ENCODE results near the gene ELAVL4. TPM values are rescaled to one million over a fixed set of nuclear protein-coding genes. Genes with fewer than 3 reads are reported as not detected.
A peak's percentile ranks its signal among the peaks of the same experiment; 100 is the strongest.

ELAVL4 gene
- total RNA-seq, 1 experiment from 2014 or later, result not detected

DNA sequence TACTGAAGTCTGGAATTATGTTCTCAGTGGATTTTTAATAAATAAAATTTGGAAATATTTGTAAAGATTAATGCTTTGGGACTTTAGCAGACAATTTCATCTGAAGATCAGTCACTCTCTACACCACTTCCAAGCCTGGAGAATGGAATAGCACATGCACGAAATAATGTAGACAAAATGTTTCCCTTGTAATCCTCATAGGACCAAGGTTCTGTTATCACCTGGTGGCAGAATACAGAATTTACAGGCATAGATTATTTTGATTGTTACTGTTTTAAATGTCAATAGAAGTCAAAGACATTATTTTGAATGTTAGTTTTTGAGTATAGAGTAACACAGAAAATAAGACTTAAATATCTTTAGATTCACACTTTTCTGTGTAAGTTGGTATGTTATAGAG is 9.1 kb upstream of the ELAVL4 start:
- BruUV-seq (replicated peaks), result no TSS peak
- TF ChIP-seq, protein P1, sequence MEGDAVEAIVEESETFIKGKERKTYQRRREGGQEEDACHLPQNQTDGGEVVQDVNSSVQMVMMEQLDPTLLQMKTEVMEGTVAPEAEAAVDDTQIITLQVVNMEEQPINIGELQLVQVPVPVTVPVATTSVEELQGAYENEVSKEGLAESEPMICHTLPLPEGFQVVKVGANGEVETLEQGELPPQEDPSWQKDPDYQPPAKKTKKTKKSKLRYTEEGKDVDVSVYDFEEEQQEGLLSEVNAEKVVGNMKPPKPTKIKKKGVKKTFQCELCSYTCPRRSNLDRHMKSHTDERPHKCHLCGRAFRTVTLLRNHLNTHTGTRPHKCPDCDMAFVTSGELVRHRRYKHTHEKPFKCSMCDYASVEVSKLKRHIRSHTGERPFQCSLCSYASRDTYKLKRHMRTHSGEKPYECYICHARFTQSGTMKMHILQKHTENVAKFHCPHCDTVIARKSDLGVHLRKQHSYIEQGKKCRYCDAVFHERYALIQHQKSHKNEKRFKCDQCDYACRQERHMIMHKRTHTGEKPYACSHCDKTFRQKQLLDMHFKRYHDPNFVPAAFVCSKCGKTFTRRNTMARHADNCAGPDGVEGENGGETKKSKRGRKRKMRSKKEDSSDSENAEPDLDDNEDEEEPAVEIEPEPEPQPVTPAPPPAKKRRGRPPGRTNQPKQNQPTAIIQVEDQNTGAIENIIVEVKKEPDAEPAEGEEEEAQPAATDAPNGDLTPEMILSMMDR (IDR thresholded peaks at IDR 0.05; ENCODE audit: unreplicated experiment), result no peak
- POLR2A ChIA-PET, result no interaction called here
- H3K36me3 Mint-ChIP-seq (ENCODE audit: insufficient read depth, unreplicated experiment), result no peaks in the 10 kb centered on the region
- intact Hi-C loops (cut with micrococcal nuclease), result no loop called here
- no peaks in the 10 kb centered on the region for H3K4me1 Mint-ChIP-seq (ENCODE audit: insufficient read depth, unreplicated experiment)
- H3K27ac Mint-ChIP-seq (ENCODE audit: low read depth, unreplicated experiment), result no peak overlapping the region
- H3K4me3 Mint-ChIP-seq (ENCODE audit: unreplicated experiment), result no peak overlapping the region
- no peak for DNase-seq (ENCODE audit: unreplicated experiment)
- CTCF ChIA-PET, result no interaction called here
- H3K9me3 Mint-ChIP-seq (ENCODE audit: unreplicated experiment), result no peaks in the 10 kb centered on the region
- H3K27me3 Mint-ChIP-seq (ENCODE audit: insufficient read depth, unreplicated experiment), result peaks cover 21% of the 10 kb centered on the region

DNA sequence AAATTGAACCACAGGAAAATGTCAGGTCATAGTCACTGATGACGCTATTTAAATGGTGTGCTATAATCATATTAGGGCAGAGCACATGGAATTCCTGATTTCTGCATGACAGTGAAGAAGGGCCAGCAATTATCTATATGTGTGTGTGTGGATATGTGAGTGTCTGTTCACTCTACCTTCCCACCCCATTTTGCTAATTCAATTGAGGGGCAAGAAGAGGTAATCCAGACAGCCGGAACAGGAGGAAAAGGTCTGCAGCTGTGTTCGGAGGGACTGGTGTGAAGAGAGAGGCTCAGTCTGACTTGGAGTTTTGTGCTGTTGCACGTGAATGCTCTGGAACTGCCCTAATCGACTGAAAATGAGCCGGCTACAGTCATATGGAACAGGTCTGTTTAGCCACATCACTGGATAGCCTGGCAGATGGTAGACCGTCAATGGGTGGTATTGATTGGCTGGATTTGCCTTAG is 5.1 kb upstream of the ELAVL4 start:
- TF ChIP-seq, protein P1 (IDR thresholded peaks at IDR 0.05; ENCODE audit: unreplicated experiment), result no peak
- no peaks in the 10 kb centered on the region for H3K36me3 Mint-ChIP-seq (ENCODE audit: insufficient read depth, unreplicated experiment)
- H3K27me3 Mint-ChIP-seq (ENCODE audit: insufficient read depth, unreplicated experiment), result peaks cover 49% of the 10 kb centered on the region
- ChIA-PET POLR2A (no interaction called here), CTCF (no interaction called here)
- H3K4me3 Mint-ChIP-seq (ENCODE audit: unreplicated experiment), result no peak overlapping the region
- no TSS peak for BruUV-seq (replicated peaks)
- H3K27ac Mint-ChIP-seq (ENCODE audit: low read depth, unreplicated experiment), result no peak overlapping the region
- H3K9me3 Mint-ChIP-seq (ENCODE audit: unreplicated experiment), result no peaks in the 10 kb centered on the region
- no peak for DNase-seq (ENCODE audit: unreplicated experiment)
- intact Hi-C loops (cut with micrococcal nuclease), result no loop called here
- no peaks in the 10 kb centered on the region for H3K4me1 Mint-ChIP-seq (ENCODE audit: insufficient read depth, unreplicated experiment)

DNA sequence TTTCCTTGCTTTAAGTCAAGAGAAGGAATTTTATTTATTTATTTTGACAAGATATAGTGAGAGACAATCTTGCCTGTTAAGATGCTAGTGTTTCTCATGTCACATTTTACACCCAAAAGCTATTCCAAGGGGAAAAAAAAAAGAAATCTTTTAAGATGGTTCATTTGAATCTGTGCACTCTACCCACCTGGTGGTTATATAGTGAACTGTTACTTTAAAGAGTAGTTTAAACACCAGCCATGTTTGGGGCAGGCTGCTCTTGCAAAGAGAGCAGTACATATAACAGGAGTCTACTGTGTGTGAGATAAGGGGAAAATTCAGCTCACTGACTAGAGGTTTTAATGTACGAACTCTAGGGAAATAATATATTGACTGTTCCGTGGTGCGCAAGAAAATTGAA is 3.3 kb upstream of the ELAVL4 start:
- Mint-ChIP-seq H3K4me3 (ENCODE audit: unreplicated experiment) (no peak overlapping the region), H3K27ac (ENCODE audit: low read depth, unreplicated experiment) (no peak overlapping the region), H3K4me1 (ENCODE audit: insufficient read depth, unreplicated experiment) (no peaks in the 10 kb centered on the region), H3K9me3 (ENCODE audit: unreplicated experiment) (no peaks in the 10 kb centered on the region), H3K27me3 (ENCODE audit: insufficient read depth, unreplicated experiment) (peaks cover 67% of the 10 kb centered on the region), H3K36me3 (ENCODE audit: insufficient read depth, unreplicated experiment) (no peaks in the 10 kb centered on the region)
- ChIA-PET POLR2A (no interaction called here), CTCF (no interaction called here)
- TF ChIP-seq, protein P1 (IDR thresholded peaks at IDR 0.05; ENCODE audit: unreplicated experiment), result peak; percentile 19
- BruUV-seq (replicated peaks), result no TSS peak
- DNase-seq (ENCODE audit: unreplicated experiment), result no peak
- intact Hi-C loops (cut with micrococcal nuclease), result no loop called here

DNA sequence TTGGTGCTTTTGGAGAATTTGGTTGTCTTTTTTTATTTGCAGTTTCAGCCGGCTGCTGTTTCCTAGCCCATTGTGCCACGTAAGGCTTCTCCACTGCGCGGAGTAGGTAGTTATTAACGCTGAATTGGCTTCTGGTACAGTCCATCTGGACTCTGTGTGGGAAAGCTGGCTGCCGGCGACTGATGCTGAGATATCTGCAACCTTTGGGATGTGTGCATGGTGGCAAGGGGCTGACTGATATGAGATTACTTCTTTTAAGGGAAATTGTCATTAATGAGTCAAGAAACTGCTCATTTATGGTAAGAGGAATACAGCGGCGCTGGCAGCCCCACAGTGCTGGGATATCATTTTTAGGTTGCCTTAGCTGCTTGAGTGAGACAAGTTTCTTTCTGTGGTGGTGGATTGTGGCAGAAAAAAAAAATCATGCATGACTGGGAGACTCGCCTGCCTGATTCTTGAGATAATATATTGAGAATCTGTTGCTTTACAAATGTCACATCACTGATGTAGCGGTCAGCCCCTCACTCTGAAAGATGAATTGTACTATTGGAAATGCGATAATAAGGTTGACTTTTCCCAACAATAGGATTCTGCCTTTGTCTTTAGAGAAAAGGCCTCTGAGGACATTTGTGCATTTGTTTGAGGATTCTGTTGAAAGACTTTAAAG is 2.5 kb upstream of the ELAVL4 start:
- Mint-ChIP-seq H3K4me3 (ENCODE audit: unreplicated experiment) (no peak overlapping the region), H3K27ac (ENCODE audit: low read depth, unreplicated experiment) (no peak overlapping the region), H3K27me3 (ENCODE audit: insufficient read depth, unreplicated experiment) (peaks cover 75% of the 10 kb centered on the region), H3K9me3 (ENCODE audit: unreplicated experiment) (no peaks in the 10 kb centered on the region), H3K4me1 (ENCODE audit: insufficient read depth, unreplicated experiment) (no peaks in the 10 kb centered on the region), H3K36me3 (ENCODE audit: insufficient read depth, unreplicated experiment) (no peaks in the 10 kb centered on the region)
- ChIA-PET CTCF (interaction anchor here (0.6 to 0.7 kb wide), 2 partner anchors 289 to 290 kb away, joined by 3 read pairs; no protein-coding TSS in a partner anchor), POLR2A (no interaction called here)
- intact Hi-C loops (cut with micrococcal nuclease), result no loop called here
- TF ChIP-seq, protein P1 (IDR thresholded peaks at IDR 0.05; ENCODE audit: unreplicated experiment), result no peak
- no TSS peak for BruUV-seq (replicated peaks)
- DNase-seq (ENCODE audit: unreplicated experiment), result no peak
